Measurements from ENCODE around the gene NCKAP5. TPM values are rescaled to one million over a fixed set of nuclear protein-coding genes. Genes with fewer than 3 reads are reported as not detected.

The NCKAP5 gene
- total and polyA plus RNA-seq, 11 donors: 0.51 to 10.5 (median 5.2) TPM

DNA sequence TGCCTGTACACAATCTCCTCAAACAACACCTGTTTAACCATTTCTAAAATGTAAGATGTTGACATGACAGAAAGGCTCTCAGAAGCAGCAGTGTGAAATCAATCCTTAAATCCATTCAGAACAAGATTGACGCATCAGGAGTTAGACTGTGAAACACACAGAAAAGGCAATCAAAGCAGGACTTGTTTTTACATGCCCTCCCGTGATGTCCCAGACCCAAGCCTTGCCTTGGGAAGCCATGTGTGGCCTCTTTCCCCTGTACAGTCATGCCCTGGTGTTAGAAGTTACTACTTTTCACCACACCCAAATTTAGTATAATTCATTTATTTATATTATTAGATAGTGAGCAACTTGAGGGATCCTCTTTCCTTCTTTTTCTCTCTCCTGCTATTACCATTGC, 115.7 kb downstream of the NCKAP5 start:
- no peak overlapping the region for H3K27ac ChIP-seq
- intact Hi-C loops (cut with DNase I): loop anchor here in 1 of 10 donors (2.0 kb wide), 1 partner anchor 24 kb away; no protein-coding TSS in a partner anchor
- H3K4me3 ChIP-seq: no peak overlapping the region
- no peaks in the 10 kb centered on the region for H3K4me1 ChIP-seq
- ATAC-seq: no peak
- WGBS, 4 donors: 90 to 100% (median 92%) methylated on average over 2 of the region's 2 CpGs
- H3K27me3 ChIP-seq: no peaks in the 10 kb centered on the region
- TF ChIP-seq, protein P1, sequence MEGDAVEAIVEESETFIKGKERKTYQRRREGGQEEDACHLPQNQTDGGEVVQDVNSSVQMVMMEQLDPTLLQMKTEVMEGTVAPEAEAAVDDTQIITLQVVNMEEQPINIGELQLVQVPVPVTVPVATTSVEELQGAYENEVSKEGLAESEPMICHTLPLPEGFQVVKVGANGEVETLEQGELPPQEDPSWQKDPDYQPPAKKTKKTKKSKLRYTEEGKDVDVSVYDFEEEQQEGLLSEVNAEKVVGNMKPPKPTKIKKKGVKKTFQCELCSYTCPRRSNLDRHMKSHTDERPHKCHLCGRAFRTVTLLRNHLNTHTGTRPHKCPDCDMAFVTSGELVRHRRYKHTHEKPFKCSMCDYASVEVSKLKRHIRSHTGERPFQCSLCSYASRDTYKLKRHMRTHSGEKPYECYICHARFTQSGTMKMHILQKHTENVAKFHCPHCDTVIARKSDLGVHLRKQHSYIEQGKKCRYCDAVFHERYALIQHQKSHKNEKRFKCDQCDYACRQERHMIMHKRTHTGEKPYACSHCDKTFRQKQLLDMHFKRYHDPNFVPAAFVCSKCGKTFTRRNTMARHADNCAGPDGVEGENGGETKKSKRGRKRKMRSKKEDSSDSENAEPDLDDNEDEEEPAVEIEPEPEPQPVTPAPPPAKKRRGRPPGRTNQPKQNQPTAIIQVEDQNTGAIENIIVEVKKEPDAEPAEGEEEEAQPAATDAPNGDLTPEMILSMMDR (IDR thresholded peaks at IDR 0.05): no peak
- no peak for TF ChIP-seq POLR2A (IDR thresholded peaks at IDR 0.05)
- no peak for DNase-seq
- no peaks in the 10 kb centered on the region for H3K36me3 ChIP-seq
- H3K9me3 ChIP-seq: peaks cover 0 to 10% (median 0%) of the 10 kb centered on the region in 12 donors

DNA sequence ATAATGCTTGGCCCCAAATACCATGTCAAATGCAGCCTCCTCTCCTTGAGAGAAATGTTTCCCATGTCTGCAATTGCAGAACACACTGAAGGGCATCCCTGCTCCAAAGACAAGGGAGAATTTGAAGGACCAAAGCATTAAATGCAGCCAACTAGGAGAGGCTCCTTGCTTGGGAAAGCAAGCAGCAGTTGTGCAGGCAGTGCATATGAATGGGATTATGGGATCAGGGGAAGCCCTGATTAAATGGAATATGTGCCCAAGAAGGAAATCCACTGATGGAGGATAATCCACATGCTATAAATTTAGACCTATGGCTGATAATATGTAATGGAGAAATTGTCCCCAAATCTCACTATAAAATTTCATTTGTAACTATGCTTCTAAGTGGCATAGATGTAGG, 116.1 kb downstream of the NCKAP5 start:
- no peak for TF ChIP-seq POLR2A (IDR thresholded peaks at IDR 0.05)
- TF ChIP-seq, protein P1 (IDR thresholded peaks at IDR 0.05): no peak
- no peak for DNase-seq
- Histone ChIP-seq H3K9me3 (peaks cover 0 to 10% (median 0%) of the 10 kb centered on the region in 12 donors), H3K27me3 (no peaks in the 10 kb centered on the region), H3K36me3 (no peaks in the 10 kb centered on the region), H3K27ac (no peak overlapping the region), H3K4me1 (no peaks in the 10 kb centered on the region), H3K4me3 (no peak overlapping the region)
- intact Hi-C loops (cut with DNase I): loop anchor here in 1 of 10 donors (2.0 kb wide), 1 partner anchor 25 kb away; no protein-coding TSS in a partner anchor
- ATAC-seq: no peak

DNA sequence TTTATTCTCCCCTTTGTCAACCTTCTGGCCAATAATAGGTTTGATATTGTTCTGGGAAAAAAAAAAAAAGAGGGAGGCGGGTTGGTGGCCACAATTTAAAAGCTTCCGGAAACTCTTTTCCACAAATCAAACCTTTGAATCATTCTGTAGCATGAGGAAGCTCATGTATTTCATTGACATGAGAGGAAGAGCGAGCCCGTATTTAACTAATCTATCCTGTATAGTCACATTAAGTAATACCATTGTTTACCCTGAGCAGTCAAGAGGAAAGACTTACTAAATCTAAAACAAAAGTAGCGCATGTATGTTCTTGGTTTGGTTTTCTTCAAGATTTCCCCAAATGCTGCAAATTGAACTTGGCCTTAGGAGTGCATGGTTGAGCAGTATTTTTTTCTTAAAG, 120.1 kb downstream of the NCKAP5 start:
- WGBS, 4 donors: 89 to 95% (median 93%) methylated on average over 5 of the region's 5 CpGs
- intact Hi-C loops (cut with DNase I): no loop called here
- ATAC-seq: no peak

DNA sequence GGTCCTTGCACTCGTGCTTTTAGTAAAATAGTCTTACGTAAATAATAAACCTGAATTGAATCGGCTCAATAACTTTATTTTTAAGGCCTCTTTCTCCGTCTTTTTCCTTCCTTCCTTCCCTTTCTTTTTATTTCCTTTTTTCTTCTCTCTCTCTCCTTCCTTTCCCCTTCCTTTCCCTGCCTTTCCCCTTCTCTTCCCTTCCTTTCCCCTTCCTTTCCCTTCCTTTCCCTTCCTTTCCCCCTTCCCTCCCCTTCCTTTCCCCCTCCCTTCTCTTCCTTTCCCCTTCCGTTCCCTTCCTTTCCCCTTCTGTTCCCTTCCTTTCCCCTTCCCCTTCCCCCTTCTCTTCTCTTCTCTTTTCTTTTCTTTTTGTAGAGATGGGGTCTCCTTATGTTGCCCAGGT, 121.0 kb downstream of the NCKAP5 start:
- Histone ChIP-seq H3K36me3 (no peaks in the 10 kb centered on the region), H3K4me3 (no peak overlapping the region), H3K27ac (no peak overlapping the region), H3K9me3 (no peaks in the 10 kb centered on the region), H3K4me1 (no peaks in the 10 kb centered on the region), H3K27me3 (no peaks in the 10 kb centered on the region)
- no peak for TF ChIP-seq POLR2A (IDR thresholded peaks at IDR 0.05)
- TF ChIP-seq, protein P1 (IDR thresholded peaks at IDR 0.05): no peak
- DNase-seq (no peak), ATAC-seq (no peak)
- intact Hi-C loops (cut with DNase I): no loop called here
- WGBS, 4 donors: 87 to 91% (median 88%) methylated on average over 5 of the region's 5 CpGs

More for the DNA sequence above, 120.1 kb downstream of the NCKAP5 start:
- H3K27ac ChIP-seq: no peak overlapping the region
- H3K4me3 ChIP-seq: no peak overlapping the region
- H3K27me3 ChIP-seq: no peaks in the 10 kb centered on the region
- no peaks in the 10 kb centered on the region for H3K4me1 ChIP-seq
- DNase-seq: no peak
- no peaks in the 10 kb centered on the region for H3K36me3 ChIP-seq
- TF ChIP-seq, protein P1 (IDR thresholded peaks at IDR 0.05): no peak
- TF ChIP-seq POLR2A (IDR thresholded peaks at IDR 0.05): no peak
- peaks cover 0 to under 1% (median 0%) of the 10 kb centered on the region in 12 donors for H3K9me3 ChIP-seq
